Stomach (tissue), 9 donors: ENCODE measurements around the gene COL8A2. TPM values are rescaled to one million over a fixed set of nuclear protein-coding genes. Genes with fewer than 3 reads are reported as not detected.

Source experiments
- DNase-seq, 2 donors: peaks; one replicate each; pipeline versions ENCODE4 v3.0.0 to v3.0.0-alpha.2; 2013 to 2019
- H3K27ac ChIP-seq, 5 donors: fragments of 200-600 bp in 4 of 5; sonication (generic) in 4 of 5; one replicate each; pipeline ENCODE4 v1.5.1; 2013 to 2019; ENCODE audit warnings: mild to moderate bottlenecking in 1 of 5, moderate library complexity in 1 of 5
- H3K27me3 ChIP-seq, 3 donors: fragments of 200-600 bp; sonication (generic); one replicate each; pipeline ENCODE4 v1.5.1; 2017 to 2019; ENCODE audit warnings: mixed run types in 1 of 3
- H3K36me3 ChIP-seq, 4 donors: fragments of 200-600 bp; sonication (generic); 1 replicate in 3 of 4; 2 replicates in 1 of 4; pipeline ENCODE4 v1.5.1; 2016 to 2019
- H3K4me1 ChIP-seq, 4 donors: fragments of 200-600 bp; sonication (generic); one replicate each; pipeline ENCODE4 v1.5.1; 2016 to 2019
- H3K4me3 ChIP-seq, 4 donors: fragments of 200-600 bp; sonication (generic) in 3 of 4; one replicate each; pipeline ENCODE4 v1.5.1; 2016 to 2019; ENCODE audit warnings: mild to moderate bottlenecking in 1 of 4
- H3K9me3 ChIP-seq, 4 donors: fragments of 200-600 bp; sonication (generic); one replicate each; pipeline ENCODE4 v1.5.1; 2016 to 2019
- CTCF ChIP-seq, 7 experiments: fragments of 450-650 bp in 4 of 7; fragments of 200-600 bp in 3 of 7; sonication (generic) in 3 of 7; IDR thresholded peaks; one replicate each; pipeline ENCODE4 v1.5.1; 2016 to 2019; ENCODE audit warnings: antibody characterized with exemption in 7 of 7, control low read depth in 2 of 7, mild to moderate bottlenecking in 1 of 7
- EP300 ChIP-seq: sonication (generic); formaldehyde crosslinking; IDR thresholded peaks from one replicate; pipeline ENCODE4 v1.6.1; 2017; ENCODE audit warnings: antibody characterized with exemption
- POLR2A ChIP-seq, 4 donors: fragments of 450-650 bp; IDR thresholded peaks; one replicate each; pipeline ENCODE4 v1.6.1; 2016; ENCODE audit warnings: antibody characterized with exemption in 4 of 4, control low read depth in 2 of 4, mild to moderate bottlenecking in 1 of 4, moderate library complexity in 1 of 4
- POLR2AphosphoS5 ChIP-seq, 3 donors: sonication (generic); formaldehyde crosslinking; IDR thresholded peaks; one replicate each; pipeline ENCODE4 v1.6.1; 2016; ENCODE audit warnings: antibody characterized with exemption in 3 of 3
- WGBS, 5 donors: extraction: QIAGEN DNeasy Blood & Tissue Kit in 3 of 5; methylation state at CpG; one replicate each; pipeline versions ENCODE4 v1.1.5 to v1.1.7; 2013 to 2018; 5-methylcytosine and 5-hydroxymethylcytosine counted together
- intact Hi-C: fragments of 100-400 bp; cut with DNase I; formaldehyde crosslinking; loops from one replicate; pipeline ENCODE4 v1.15.1; 2023; ENCODE audit warnings: low total_unique reads
- polyA plus RNA-seq, 3 donors: library from polyadenylated mRNA; stranded (reverse); fragments of 200-250 nt; gene quantifications; one replicate each; pipeline ENCODE4 v1.2.3, GENCODE V29; 2013
- total RNA-seq, 5 donors: library from RNA; depleted of rRNA; stranded (reverse); fragments of >200 nt; gene quantifications; one replicate each; pipeline versions ENCODE4 v1.1.0 to v1.2.3, GENCODE V29; 2014 to 2016
- donor health status: healthy with polysubstance abuse.
- donor health status: Bipolar disorder and iron deficiency.
- donor health status: healthy.

COL8A2 gene
- total and polyA plus RNA-seq, 8 donors, result 0.92 to 19.2 (median 4.3) TPM

DNA sequence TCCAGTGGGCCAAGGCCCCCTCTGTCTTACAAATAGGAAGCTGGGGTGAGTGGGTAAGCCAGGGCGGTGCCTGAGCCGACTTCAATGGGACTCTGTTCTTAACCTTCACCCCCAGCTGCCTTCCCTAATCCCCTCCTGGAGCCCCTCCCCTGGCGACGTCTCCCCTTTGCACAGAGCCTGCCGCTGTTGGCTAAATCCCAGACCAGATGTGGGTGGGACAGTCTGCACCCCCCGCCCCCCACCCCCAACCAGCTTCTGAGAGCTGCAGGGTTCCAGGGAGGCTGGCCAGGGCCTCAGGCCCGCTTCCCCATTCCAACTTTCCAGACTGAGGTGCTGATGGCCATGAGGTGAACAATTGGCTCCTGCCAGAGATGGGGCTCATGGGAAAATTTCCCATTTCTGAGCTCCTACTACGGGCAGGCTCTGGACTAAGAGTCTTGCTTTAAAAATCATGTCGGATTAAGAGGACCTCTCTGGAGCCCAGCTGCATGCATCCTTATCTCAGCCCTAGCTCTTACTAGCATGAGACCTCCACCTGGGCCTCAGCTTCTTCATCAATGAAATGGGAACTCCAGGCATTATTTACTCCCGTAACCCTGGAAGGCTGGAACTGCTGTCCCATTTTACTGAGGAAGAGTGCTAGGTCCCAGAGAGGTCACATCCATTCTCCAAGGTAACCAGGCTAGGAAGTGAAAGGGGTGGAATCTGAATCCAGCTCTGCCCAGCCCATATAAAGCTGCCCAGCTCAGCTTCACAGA lies 6.4 kb downstream of the COL8A2 start:
- DNase-seq, result no peak
- no peaks in the 10 kb centered on the region for H3K9me3 ChIP-seq
- no peak overlapping the region for H3K4me3 ChIP-seq
- TF ChIP-seq POLR2AphosphoS5 (IDR thresholded peaks at IDR 0.05) (no peak), POLR2A (IDR thresholded peaks at IDR 0.05) (no peak), CTCF (IDR thresholded peaks at IDR 0.05) (no peak), EP300 (no peak)
- H3K27ac ChIP-seq, result peak overlapping the region in 4 of 5 donors; percentile 31 to 83 (median 50)
- 58 to 72% (median 65%) methylated on average over 6 to 10 of the region's 10 CpGs for WGBS, 5 donors
- H3K27me3 ChIP-seq, result no peaks in the 10 kb centered on the region
- no peaks in the 10 kb centered on the region for H3K36me3 ChIP-seq
- intact Hi-C loops, result no loop called here
- H3K4me1 ChIP-seq, result peaks cover 16 to 81% (median 40%) of the 10 kb centered on the region in 4 donors

GRCh38 chr1:36116901-36117300 lies 8.1 kb downstream of the COL8A2 start:
- Histone ChIP-seq H3K4me3 (no peak overlapping the region), H3K27me3 (no peaks in the 10 kb centered on the region), H3K27ac (peak overlapping the region in 3 of 5 donors; percentile 17 to 83 (median 49)), H3K9me3 (no peaks in the 10 kb centered on the region), H3K4me1 (peaks cover 16 to 65% (median 34%) of the 10 kb centered on the region in 4 donors), H3K36me3 (no peaks in the 10 kb centered on the region)
- WGBS, 5 donors, result 84 to 89% (median 86%) methylated on average over 2 to 5 of the region's 5 CpGs
- DNase-seq, result no peak
- intact Hi-C loops, result no loop called here
- TF ChIP-seq CTCF (IDR thresholded peaks at IDR 0.05) (no peak), POLR2AphosphoS5 (IDR thresholded peaks at IDR 0.05) (no peak), POLR2A (IDR thresholded peaks at IDR 0.05) (no peak), EP300 (no peak)

DNA sequence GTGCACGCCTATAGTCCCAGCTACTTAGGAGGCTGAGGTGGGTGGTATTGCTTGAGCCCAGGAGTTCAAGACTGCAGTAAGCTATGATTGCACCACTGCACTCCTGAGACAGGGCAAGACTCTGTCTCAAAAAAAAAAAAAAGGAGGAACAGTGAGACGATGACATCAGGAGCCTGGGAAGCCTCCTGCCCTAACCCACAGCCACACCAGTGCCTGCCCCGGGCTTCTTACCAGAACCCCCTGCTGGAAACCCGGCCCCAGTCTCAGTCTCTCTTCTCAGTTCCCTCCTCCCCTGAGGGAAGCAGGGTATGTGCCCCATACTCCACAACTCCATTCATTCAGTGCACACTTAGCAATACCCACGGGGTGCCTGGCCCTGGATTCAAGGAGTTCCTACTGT lies 9.1 kb downstream of the COL8A2 start:
- no peak for DNase-seq
- no peak overlapping the region for H3K4me3 ChIP-seq
- peak overlapping the region in 4 of 5 donors; percentile 64 to 83 (median 72) for H3K27ac ChIP-seq
- no peak for TF ChIP-seq EP300
- TF ChIP-seq POLR2A (IDR thresholded peaks at IDR 0.05), result no peak
- no peak for TF ChIP-seq CTCF (IDR thresholded peaks at IDR 0.05)
- TF ChIP-seq POLR2AphosphoS5 (IDR thresholded peaks at IDR 0.05), result no peak
- H3K27me3 ChIP-seq, result no peaks in the 10 kb centered on the region
- H3K9me3 ChIP-seq, result no peaks in the 10 kb centered on the region
- no peaks in the 10 kb centered on the region for H3K36me3 ChIP-seq
- 67 to 73% (median 69%) methylated on average over 5 of the region's 5 CpGs for whole genome bisulfite sequencing, 5 donors
- intact Hi-C loops, result no loop called here
- H3K4me1 ChIP-seq, result peaks cover 16 to 59% (median 34%) of the 10 kb centered on the region in 4 donors

- no peak overlapping the region for H3K4me3 ChIP-seq
- DNase-seq, result peak; percentile 61 to 67
- no peaks in the 10 kb centered on the region for H3K36me3 ChIP-seq
- WGBS, 5 donors, result 22 to 60% (median 34%) methylated on average over 9 to 18 of the region's 18 CpGs
- H3K4me1 ChIP-seq, result peaks cover 16 to 57% (median 33%) of the 10 kb centered on the region in 4 donors
- no peak for TF ChIP-seq POLR2AphosphoS5 (IDR thresholded peaks at IDR 0.05)
- no peak for TF ChIP-seq EP300
- TF ChIP-seq CTCF (IDR thresholded peaks at IDR 0.05), result no peak
- TF ChIP-seq POLR2A (IDR thresholded peaks at IDR 0.05), result no peak
- no peaks in the 10 kb centered on the region for H3K9me3 ChIP-seq
- H3K27ac ChIP-seq, result peak overlapping the region; percentile 15 to 83 (median 71)
- intact Hi-C loops, result no loop called here
- no peaks in the 10 kb centered on the region for H3K27me3 ChIP-seq
Observed at GRCh38 chr1:36115200-36115669, 9.8 kb downstream of the COL8A2 start.
